ENCODE results near the gene B3GNT2. TPM values are rescaled to one million over a fixed set of nuclear protein-coding genes. Genes with fewer than 3 reads are reported as not detected.

Gene B3GNT2
- total and polyA plus RNA-seq, 3 experiments from 2014 or later = 30.1 to 62.1 (median 30.9) TPM

DNA sequence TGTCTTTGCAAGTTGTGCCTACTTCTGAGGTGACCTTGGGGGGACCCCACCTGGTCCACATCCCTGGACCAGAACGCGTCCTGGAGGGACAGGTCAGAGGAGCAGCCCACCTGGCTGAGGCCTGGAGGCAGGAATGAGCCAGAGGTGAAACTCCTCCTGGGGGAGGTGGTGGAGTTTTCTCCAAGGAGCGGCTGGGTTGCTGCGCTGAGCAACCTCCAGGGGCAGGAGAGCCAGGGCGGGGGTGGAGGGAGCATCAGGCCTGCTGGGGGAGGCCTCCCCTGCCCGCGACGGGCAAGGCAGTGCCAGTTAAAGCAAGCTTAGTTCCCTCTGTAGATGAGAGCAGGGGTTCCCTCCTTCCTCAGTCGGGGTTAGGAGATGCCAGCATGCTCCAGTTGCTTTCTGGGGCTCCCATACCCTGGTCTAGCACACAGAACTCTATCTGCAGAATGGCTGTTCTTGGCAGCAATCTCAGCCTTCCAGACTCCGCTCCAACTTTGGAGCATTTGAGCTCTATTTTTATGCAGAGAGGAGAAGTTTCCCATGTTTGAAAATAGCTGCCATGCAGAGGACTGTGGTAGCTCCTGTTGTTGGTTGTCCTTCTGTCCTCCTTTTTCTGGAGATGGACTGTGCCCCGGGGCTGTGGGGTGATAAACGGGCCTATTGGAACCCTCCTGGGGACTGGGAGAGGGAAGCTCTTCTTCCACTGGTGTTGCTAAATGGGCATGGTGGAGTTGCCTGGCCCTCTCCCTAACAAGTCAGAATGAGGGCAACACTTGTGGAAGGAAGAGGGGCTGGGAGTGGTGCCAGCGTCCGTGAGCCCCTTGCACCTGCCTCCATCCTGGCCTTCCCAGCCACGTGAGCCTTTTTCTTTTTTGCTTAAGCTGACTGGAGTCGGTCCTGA, 39.1 kb downstream of the B3GNT2 start:
- H3K4me3 Mint-ChIP-seq = no peak overlapping the region
- H3K27me3 Mint-ChIP-seq = no peaks in the 10 kb centered on the region
- no peaks in the 10 kb centered on the region for H3K9me3 Mint-ChIP-seq
- ChIA-PET POLR2A (no interaction called here), CTCF (interaction anchor here (0.6 to 1.6 kb wide), 3 partner anchors 35 to 345 kb away, joined by 3 to 5 read pairs (median 3); no protein-coding TSS in a partner anchor)
- no peaks in the 10 kb centered on the region for H3K36me3 Mint-ChIP-seq
- peaks cover 14 to 23% (median 17%) of the 10 kb centered on the region in 3 donors for H3K4me1 Mint-ChIP-seq
- Histone ChIP-seq H3K27me3 (ENCODE audit: insufficient read depth, low read length, poor library complexity, severe bottlenecking) (no peaks in the 10 kb centered on the region), H3K4me3 (ENCODE audit: low read length) (no peak overlapping the region), H3K4me1 (ENCODE audit: insufficient read depth, low read length) (no peaks in the 10 kb centered on the region), H3K27ac (ENCODE audit: low read depth, low read length) (no peak overlapping the region), H3K36me3 (ENCODE audit: insufficient read depth, low read length) (no peaks in the 10 kb centered on the region), H3K9me3 (ENCODE audit: low read length) (no peaks in the 10 kb centered on the region)
- DNase-seq = no peak
- H3K27ac Mint-ChIP-seq = peak overlapping the region in 1 of 8 donors; percentile 28

DNA sequence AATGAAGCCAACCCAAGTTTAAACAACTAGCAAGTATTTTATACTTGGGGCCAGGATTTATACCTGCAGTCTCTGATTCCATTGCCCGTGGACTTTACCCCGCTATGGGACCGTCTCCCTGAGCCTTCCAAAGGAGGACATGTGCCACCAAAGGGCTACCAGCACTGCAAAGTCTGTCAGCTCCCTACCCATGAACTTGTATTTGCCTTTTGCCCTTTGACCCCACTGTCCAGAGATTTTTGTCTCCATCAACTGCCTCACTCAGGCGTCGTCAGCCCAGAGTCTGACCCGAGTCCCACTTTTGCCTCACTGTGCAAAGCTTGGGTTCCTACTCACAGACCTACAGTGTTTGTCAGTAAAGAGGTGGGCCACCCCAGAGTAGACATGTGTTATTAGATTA, 40.6 kb downstream of the B3GNT2 start:
- Histone ChIP-seq H3K4me1 (ENCODE audit: insufficient read depth, low read length) (no peaks in the 10 kb centered on the region), H3K36me3 (ENCODE audit: insufficient read depth, low read length) (no peaks in the 10 kb centered on the region), H3K27me3 (ENCODE audit: insufficient read depth, low read length, poor library complexity, severe bottlenecking) (no peaks in the 10 kb centered on the region), H3K27ac (ENCODE audit: low read depth, low read length) (no peak overlapping the region), H3K9me3 (ENCODE audit: low read length) (no peaks in the 10 kb centered on the region), H3K4me3 (ENCODE audit: low read length) (no peak overlapping the region)
- ChIA-PET CTCF (no interaction called here), POLR2A (no interaction called here)
- Mint-ChIP-seq H3K9me3 (no peaks in the 10 kb centered on the region), H3K27me3 (no peaks in the 10 kb centered on the region), H3K36me3 (no peaks in the 10 kb centered on the region), H3K4me1 (peaks cover 8 to 18% (median 9%) of the 10 kb centered on the region in 3 donors), H3K27ac (no peak overlapping the region), H3K4me3 (no peak overlapping the region)
- DNase-seq = no peak

- Mint-ChIP-seq H3K4me3 (no peak overlapping the region), H3K27me3 (no peaks in the 10 kb centered on the region), H3K27ac (no peak overlapping the region), H3K4me1 (peaks cover 2 to 16% (median 6%) of the 10 kb centered on the region in 3 donors), H3K9me3 (no peaks in the 10 kb centered on the region), H3K36me3 (peaks cover 0 to 3% (median 0%) of the 10 kb centered on the region in 3 donors)
- CTCF ChIA-PET = no interaction called here
- no peaks in the 10 kb centered on the region for H3K4me1 ChIP-seq (ENCODE audit: insufficient read depth, low read length)
- no peaks in the 10 kb centered on the region for H3K9me3 ChIP-seq (ENCODE audit: low read length)
- no peak overlapping the region for H3K4me3 ChIP-seq (ENCODE audit: low read length)
- DNase-seq = no peak
- H3K27ac ChIP-seq (ENCODE audit: low read depth, low read length) = no peak overlapping the region
- H3K36me3 ChIP-seq (ENCODE audit: insufficient read depth, low read length) = no peaks in the 10 kb centered on the region
- H3K27me3 ChIP-seq (ENCODE audit: insufficient read depth, low read length, poor library complexity, severe bottlenecking) = no peaks in the 10 kb centered on the region
- POLR2A ChIA-PET = no interaction called here
Observed at GRCh38 chr2:62238236-62238635, 42.3 kb downstream of the B3GNT2 start.

DNA sequence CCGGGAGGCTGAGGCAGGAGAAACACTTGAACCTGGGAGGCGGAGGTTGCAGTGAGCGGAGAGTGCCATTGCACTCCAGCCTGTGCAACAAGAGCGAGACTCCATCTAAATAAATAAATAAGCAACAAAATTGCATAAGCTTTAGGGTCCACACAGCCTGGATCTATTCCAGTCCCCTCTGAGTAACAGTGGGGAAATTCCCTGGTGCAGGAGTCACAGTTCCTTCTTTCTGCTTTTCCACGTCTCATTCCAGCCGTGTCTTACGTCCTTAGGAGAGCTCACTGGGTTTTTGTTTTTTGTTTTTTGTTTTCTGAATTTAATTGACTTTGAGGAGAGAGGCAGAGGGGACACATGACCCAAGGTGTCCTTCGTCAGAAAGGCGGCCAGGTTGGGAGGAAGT, 44.6 kb downstream of the B3GNT2 start:
- Histone ChIP-seq H3K9me3 (ENCODE audit: low read length) (no peaks in the 10 kb centered on the region), H3K4me3 (ENCODE audit: low read length) (no peak overlapping the region), H3K36me3 (ENCODE audit: insufficient read depth, low read length) (no peaks in the 10 kb centered on the region), H3K27ac (ENCODE audit: low read depth, low read length) (no peak overlapping the region), H3K27me3 (ENCODE audit: insufficient read depth, low read length, poor library complexity, severe bottlenecking) (no peaks in the 10 kb centered on the region), H3K4me1 (ENCODE audit: insufficient read depth, low read length) (no peaks in the 10 kb centered on the region)
- ChIA-PET POLR2A (no interaction called here), CTCF (interaction anchor here (1.0 kb wide), 1 partner anchor 33 kb away, joined by 3 read pairs; no protein-coding TSS in a partner anchor)
- Mint-ChIP-seq H3K4me3 (no peak overlapping the region), H3K36me3 (peaks cover 0 to 3% (median 0%) of the 10 kb centered on the region in 3 donors), H3K27me3 (no peaks in the 10 kb centered on the region), H3K9me3 (no peaks in the 10 kb centered on the region), H3K27ac (peak overlapping the region in 1 of 8 donors; percentile 37), H3K4me1 (peaks cover 2 to 7% (median 3%) of the 10 kb centered on the region in 3 donors)
- DNase-seq = no peak

- POLR2A ChIA-PET = no interaction called here
- no peak overlapping the region for H3K4me3 ChIP-seq (ENCODE audit: low read length)
Observed at GRCh38 chr2:62243983-62244382, 48.1 kb downstream of the B3GNT2 start.

GRCh38 chr2:62248226-62248625, 52.3 kb downstream of the B3GNT2 start:
- ChIA-PET POLR2A (no interaction called here), CTCF (no interaction called here)
- no peak overlapping the region for H3K4me3 Mint-ChIP-seq

More at GRCh38 chr2:62243983-62244382, 48.1 kb downstream of the B3GNT2 start:
- CTCF ChIA-PET = no interaction called here
- DNase-seq = no peak
- peaks cover 0 to 3% (median 0%) of the 10 kb centered on the region in 3 donors for H3K36me3 Mint-ChIP-seq
- H3K9me3 Mint-ChIP-seq = no peaks in the 10 kb centered on the region
- Histone ChIP-seq H3K9me3 (ENCODE audit: low read length) (no peaks in the 10 kb centered on the region), H3K27ac (ENCODE audit: low read depth, low read length) (no peak overlapping the region), H3K36me3 (ENCODE audit: insufficient read depth, low read length) (no peaks in the 10 kb centered on the region), H3K4me1 (ENCODE audit: insufficient read depth, low read length) (no peaks in the 10 kb centered on the region), H3K27me3 (ENCODE audit: insufficient read depth, low read length, poor library complexity, severe bottlenecking) (no peaks in the 10 kb centered on the region)
- H3K27me3 Mint-ChIP-seq = no peaks in the 10 kb centered on the region
- H3K27ac Mint-ChIP-seq = peak overlapping the region in 2 of 8 donors; percentile 27 to 52
- no peak overlapping the region for H3K4me3 Mint-ChIP-seq
- H3K4me1 Mint-ChIP-seq = peaks cover 0 to 7% (median 2%) of the 10 kb centered on the region in 3 donors

GRCh38 chr2:62250239-62250638, 54.3 kb downstream of the B3GNT2 start:
- no peaks in the 10 kb centered on the region for H3K27me3 Mint-ChIP-seq
- H3K4me1 Mint-ChIP-seq = peaks cover 0 to 1% (median 0%) of the 10 kb centered on the region in 3 donors
- no peak for DNase-seq
- no peaks in the 10 kb centered on the region for H3K27me3 ChIP-seq (ENCODE audit: insufficient read depth, low read length, poor library complexity, severe bottlenecking)
- ChIA-PET POLR2A (no interaction called here), CTCF (no interaction called here)
- no peaks in the 10 kb centered on the region for H3K36me3 ChIP-seq (ENCODE audit: insufficient read depth, low read length)
- H3K4me3 ChIP-seq (ENCODE audit: low read length) = no peak overlapping the region
- H3K4me1 ChIP-seq (ENCODE audit: insufficient read depth, low read length) = no peaks in the 10 kb centered on the region
- no peaks in the 10 kb centered on the region for H3K36me3 Mint-ChIP-seq
- no peak overlapping the region for H3K4me3 Mint-ChIP-seq
- no peaks in the 10 kb centered on the region for H3K9me3 Mint-ChIP-seq
- H3K27ac ChIP-seq (ENCODE audit: low read depth, low read length) = no peak overlapping the region
- no peaks in the 10 kb centered on the region for H3K9me3 ChIP-seq (ENCODE audit: low read length)
- no peak overlapping the region for H3K27ac Mint-ChIP-seq

More at GRCh38 chr2:62248226-62248625, 52.3 kb downstream of the B3GNT2 start:
- no peaks in the 10 kb centered on the region for H3K36me3 Mint-ChIP-seq
- Histone ChIP-seq H3K4me3 (ENCODE audit: low read length) (no peak overlapping the region), H3K9me3 (ENCODE audit: low read length) (no peaks in the 10 kb centered on the region), H3K27me3 (ENCODE audit: insufficient read depth, low read length, poor library complexity, severe bottlenecking) (no peaks in the 10 kb centered on the region), H3K36me3 (ENCODE audit: insufficient read depth, low read length) (no peaks in the 10 kb centered on the region), H3K27ac (ENCODE audit: low read depth, low read length) (no peak overlapping the region), H3K4me1 (ENCODE audit: insufficient read depth, low read length) (no peaks in the 10 kb centered on the region)
- DNase-seq = no peak
- no peak overlapping the region for H3K27ac Mint-ChIP-seq
- H3K4me1 Mint-ChIP-seq = no peaks in the 10 kb centered on the region
- no peaks in the 10 kb centered on the region for H3K27me3 Mint-ChIP-seq
- H3K9me3 Mint-ChIP-seq = no peaks in the 10 kb centered on the region

- ChIA-PET POLR2A (interaction anchor here (0.6 kb wide), 1 partner anchor 48 kb away, joined by 3 read pairs; no protein-coding TSS in a partner anchor), CTCF (interaction anchor here (1.7 kb wide), 1 partner anchor 159 kb away, joined by 4 read pairs; no protein-coding TSS in a partner anchor)
- Mint-ChIP-seq H3K4me1 (peaks cover 0 to 1% (median 0%) of the 10 kb centered on the region in 3 donors), H3K9me3 (no peaks in the 10 kb centered on the region), H3K36me3 (no peaks in the 10 kb centered on the region), H3K4me3 (no peak overlapping the region), H3K27me3 (no peaks in the 10 kb centered on the region), H3K27ac (peak overlapping the region in 2 of 8 donors; percentile 34 to 75)
- Histone ChIP-seq H3K36me3 (ENCODE audit: insufficient read depth, low read length) (no peaks in the 10 kb centered on the region), H3K4me1 (ENCODE audit: insufficient read depth, low read length) (no peaks in the 10 kb centered on the region), H3K4me3 (ENCODE audit: low read length) (no peak overlapping the region), H3K27me3 (ENCODE audit: insufficient read depth, low read length, poor library complexity, severe bottlenecking) (no peaks in the 10 kb centered on the region), H3K27ac (ENCODE audit: low read depth, low read length) (no peak overlapping the region), H3K9me3 (ENCODE audit: low read length) (no peaks in the 10 kb centered on the region)
- DNase-seq = no peak
Observed at GRCh38 chr2:62254424-62255266, 58.7 kb downstream of the B3GNT2 start.
